ENCODE measurements around the gene POGK. TPM values are rescaled to one million over a fixed set of nuclear protein-coding genes. Genes with fewer than 3 reads are reported as not detected.
A peak's percentile ranks its signal among the peaks of the same experiment; 100 is the strongest.

POGK gene
- total RNA-seq, result 19.1 TPM
- 10 to 100 TPM; 11.9 to 18.4 (median 13.2) TPM for polyA plus RNA-seq

- Histone ChIP-seq H3K27me3 (ENCODE audit: control insufficient read depth, insufficient read depth, low read length) (no peaks in the 10 kb centered on the region), H3K9me3 (ENCODE audit: control insufficient read depth in 2 of 2, low read length in 2 of 2) (no peaks in the 10 kb centered on the region), H3K4me1 (ENCODE audit: control insufficient read depth, insufficient read depth, low read length, poor library complexity, severe bottlenecking) (peaks cover 29% of the 10 kb centered on the region), H3K36me3 (ENCODE audit: control insufficient read depth, insufficient read depth, low read length) (peaks cover 27% of the 10 kb centered on the region), H3K4me3 (ENCODE audit: low read depth, low read length) (peak within 1 kb of the TSS; percentile 88), H3K27ac (ENCODE audit: insufficient read depth, low read length, poor library complexity, severe bottlenecking) (peak within 1 kb of the TSS; percentile 79)
- H3K9me3 Mint-ChIP-seq, result peaks cover 0 to 2% (median 0%) of the 10 kb centered on the region in 7 donors
- ATAC-seq (ENCODE audit: low read depth in 2 of 2) (peak; percentile 89 to 92), DNase-seq (peak; percentile 75 to 91 (median 79))
- H3K4me3 Mint-ChIP-seq, result peak within 1 kb of the TSS; percentile 90 to 94 (median 92)
- peak within 1 kb of the TSS; percentile 93 to 97 (median 96) for H3K27ac Mint-ChIP-seq
- peaks cover 22 to 54% (median 26%) of the 10 kb centered on the region in 4 donors for H3K4me1 Mint-ChIP-seq
- peaks cover 18% of the 10 kb centered on the region for H3K36me3 Mint-ChIP-seq
- peaks cover 13% of the 10 kb centered on the region for H3K27me3 Mint-ChIP-seq
Measured at GRCh38 chr1:166838766-166839599, at the start of gene POGK. POGK (plus strand) TSS chr1:166839475; CDS start chr1:166840957, 1,482 bp downstream.

GRCh38 chr1:166796620-166797236 is 42.5 kb upstream of the POGK start:
- no peak overlapping the region for H3K27ac Mint-ChIP-seq
- no peak overlapping the region for H3K27ac ChIP-seq (ENCODE audit: insufficient read depth, low read length, poor library complexity, severe bottlenecking)

GRCh38 chr1:166808952-166809351 is 30.3 kb upstream of the POGK start:
- H3K27me3 Mint-ChIP-seq, result peaks cover 29% of the 10 kb centered on the region
- H3K4me1 ChIP-seq (ENCODE audit: control insufficient read depth, insufficient read depth, low read length, poor library complexity, severe bottlenecking), result no peaks in the 10 kb centered on the region
- H3K4me1 Mint-ChIP-seq, result peaks cover 0 to 2% (median 0%) of the 10 kb centered on the region in 4 donors
- no peaks in the 10 kb centered on the region for H3K9me3 ChIP-seq (ENCODE audit: control insufficient read depth in 2 of 2, low read length in 2 of 2)
- peaks cover 0 to 2% (median 0%) of the 10 kb centered on the region in 7 donors for H3K9me3 Mint-ChIP-seq
- no peak overlapping the region for H3K27ac Mint-ChIP-seq
- peaks cover 3% of the 10 kb centered on the region for H3K27me3 ChIP-seq (ENCODE audit: control insufficient read depth, insufficient read depth, low read length)
- peak in 1 of 3 donors; percentile 15 for DNase-seq
- no peak for ATAC-seq (ENCODE audit: low read depth in 2 of 2)
- no peak overlapping the region for H3K4me3 ChIP-seq (ENCODE audit: low read depth, low read length)
- H3K36me3 ChIP-seq (ENCODE audit: control insufficient read depth, insufficient read depth, low read length), result no peaks in the 10 kb centered on the region
- no peak overlapping the region for H3K27ac ChIP-seq (ENCODE audit: insufficient read depth, low read length, poor library complexity, severe bottlenecking)
- no peak overlapping the region for H3K4me3 Mint-ChIP-seq
- no peaks in the 10 kb centered on the region for H3K36me3 Mint-ChIP-seq

More at GRCh38 chr1:166796620-166797236, 42.5 kb upstream of the POGK start:
- no peaks in the 10 kb centered on the region for H3K9me3 ChIP-seq (ENCODE audit: control insufficient read depth in 2 of 2, low read length in 2 of 2)
- no peak overlapping the region for H3K4me3 ChIP-seq (ENCODE audit: low read depth, low read length)
- no peaks in the 10 kb centered on the region for H3K4me1 ChIP-seq (ENCODE audit: control insufficient read depth, insufficient read depth, low read length, poor library complexity, severe bottlenecking)
- ATAC-seq (ENCODE audit: low read depth in 2 of 2), result no peak
- no peaks in the 10 kb centered on the region for H3K36me3 Mint-ChIP-seq
- H3K4me1 Mint-ChIP-seq, result no peaks in the 10 kb centered on the region
- no peak overlapping the region for H3K4me3 Mint-ChIP-seq
- H3K27me3 ChIP-seq (ENCODE audit: control insufficient read depth, insufficient read depth, low read length), result no peaks in the 10 kb centered on the region
- H3K36me3 ChIP-seq (ENCODE audit: control insufficient read depth, insufficient read depth, low read length), result no peaks in the 10 kb centered on the region
- H3K9me3 Mint-ChIP-seq, result peaks cover 0 to 4% (median 0%) of the 10 kb centered on the region in 7 donors
- DNase-seq, result no peak
- peaks cover 24% of the 10 kb centered on the region for H3K27me3 Mint-ChIP-seq

GRCh38 chr1:166811691-166812090 is 27.6 kb upstream of the POGK start:
- no peak overlapping the region for H3K4me3 Mint-ChIP-seq
- no peak overlapping the region for H3K4me3 ChIP-seq (ENCODE audit: low read depth, low read length)
- no peaks in the 10 kb centered on the region for H3K4me1 ChIP-seq (ENCODE audit: control insufficient read depth, insufficient read depth, low read length, poor library complexity, severe bottlenecking)
- no peak overlapping the region for H3K27ac Mint-ChIP-seq
- peaks cover 29% of the 10 kb centered on the region for H3K27me3 Mint-ChIP-seq
- DNase-seq, result no peak
- no peaks in the 10 kb centered on the region for H3K36me3 Mint-ChIP-seq
- no peaks in the 10 kb centered on the region for H3K36me3 ChIP-seq (ENCODE audit: control insufficient read depth, insufficient read depth, low read length)
- no peaks in the 10 kb centered on the region for H3K9me3 ChIP-seq (ENCODE audit: control insufficient read depth in 2 of 2, low read length in 2 of 2)
- peaks cover 3% of the 10 kb centered on the region for H3K27me3 ChIP-seq (ENCODE audit: control insufficient read depth, insufficient read depth, low read length)
- H3K4me1 Mint-ChIP-seq, result peaks cover 0 to 2% (median 0%) of the 10 kb centered on the region in 4 donors
- peaks cover 0 to 2% (median 0%) of the 10 kb centered on the region in 7 donors for H3K9me3 Mint-ChIP-seq
- ATAC-seq (ENCODE audit: low read depth in 2 of 2), result no peak
- no peak overlapping the region for H3K27ac ChIP-seq (ENCODE audit: insufficient read depth, low read length, poor library complexity, severe bottlenecking)

GRCh38 chr1:166813508-166814223 is 25.6 kb upstream of the POGK start:
- ATAC-seq (ENCODE audit: low read depth in 2 of 2), result no peak
- no peak overlapping the region for H3K4me3 ChIP-seq (ENCODE audit: low read depth, low read length)
- H3K27ac Mint-ChIP-seq, result no peak overlapping the region

GRCh38 chr1:166814611-166815010 is 24.7 kb upstream of the POGK start:
- Mint-ChIP-seq H3K27ac (no peak overlapping the region), H3K36me3 (no peaks in the 10 kb centered on the region), H3K4me1 (peaks cover 0 to 2% (median 0%) of the 10 kb centered on the region in 4 donors), H3K4me3 (no peak overlapping the region), H3K9me3 (peaks cover 0 to 8% (median 4%) of the 10 kb centered on the region in 7 donors), H3K27me3 (peaks cover 21% of the 10 kb centered on the region)
- Histone ChIP-seq H3K27me3 (ENCODE audit: control insufficient read depth, insufficient read depth, low read length) (peaks cover 3% of the 10 kb centered on the region), H3K9me3 (ENCODE audit: control insufficient read depth in 2 of 2, low read length in 2 of 2) (no peaks in the 10 kb centered on the region), H3K4me3 (ENCODE audit: low read depth, low read length) (no peak overlapping the region), H3K36me3 (ENCODE audit: control insufficient read depth, insufficient read depth, low read length) (no peaks in the 10 kb centered on the region), H3K27ac (ENCODE audit: insufficient read depth, low read length, poor library complexity, severe bottlenecking) (no peak overlapping the region), H3K4me1 (ENCODE audit: control insufficient read depth, insufficient read depth, low read length, poor library complexity, severe bottlenecking) (no peaks in the 10 kb centered on the region)
- ATAC-seq (ENCODE audit: low read depth in 2 of 2), result no peak
- DNase-seq, result no peak

More at GRCh38 chr1:166813508-166814223, 25.6 kb upstream of the POGK start:
- no peak for DNase-seq
- H3K27me3 ChIP-seq (ENCODE audit: control insufficient read depth, insufficient read depth, low read length), result peaks cover 3% of the 10 kb centered on the region
- H3K36me3 ChIP-seq (ENCODE audit: control insufficient read depth, insufficient read depth, low read length), result no peaks in the 10 kb centered on the region
- no peaks in the 10 kb centered on the region for H3K4me1 ChIP-seq (ENCODE audit: control insufficient read depth, insufficient read depth, low read length, poor library complexity, severe bottlenecking)
- Mint-ChIP-seq H3K27me3 (peaks cover 22% of the 10 kb centered on the region), H3K36me3 (no peaks in the 10 kb centered on the region), H3K9me3 (peaks cover 0 to 4% (median 0%) of the 10 kb centered on the region in 7 donors), H3K4me1 (peaks cover 0 to 2% (median 0%) of the 10 kb centered on the region in 4 donors), H3K4me3 (no peak overlapping the region)
- no peak overlapping the region for H3K27ac ChIP-seq (ENCODE audit: insufficient read depth, low read length, poor library complexity, severe bottlenecking)
- H3K9me3 ChIP-seq (ENCODE audit: control insufficient read depth in 2 of 2, low read length in 2 of 2), result no peaks in the 10 kb centered on the region

GRCh38 chr1:166819974-166820373 is 19.3 kb upstream of the POGK start:
- peaks cover 3% of the 10 kb centered on the region for H3K36me3 Mint-ChIP-seq
- H3K9me3 Mint-ChIP-seq, result peaks cover 0 to 18% (median 6%) of the 10 kb centered on the region in 7 donors
- DNase-seq, result no peak
- no peak overlapping the region for H3K4me3 Mint-ChIP-seq
- Histone ChIP-seq H3K36me3 (ENCODE audit: control insufficient read depth, insufficient read depth, low read length) (no peaks in the 10 kb centered on the region), H3K27me3 (ENCODE audit: control insufficient read depth, insufficient read depth, low read length) (peaks cover 3% of the 10 kb centered on the region), H3K4me3 (ENCODE audit: low read depth, low read length) (no peak overlapping the region), H3K9me3 (ENCODE audit: control insufficient read depth in 2 of 2, low read length in 2 of 2) (no peaks in the 10 kb centered on the region), H3K4me1 (ENCODE audit: control insufficient read depth, insufficient read depth, low read length, poor library complexity, severe bottlenecking) (no peaks in the 10 kb centered on the region), H3K27ac (ENCODE audit: insufficient read depth, low read length, poor library complexity, severe bottlenecking) (no peak overlapping the region)
- H3K27me3 Mint-ChIP-seq, result peaks cover 14% of the 10 kb centered on the region
- ATAC-seq (ENCODE audit: low read depth in 2 of 2), result no peak
- peaks cover 0 to 2% (median 0%) of the 10 kb centered on the region in 4 donors for H3K4me1 Mint-ChIP-seq
- no peak overlapping the region for H3K27ac Mint-ChIP-seq

Measured in CD4-positive, CD25-positive, alpha-beta regulatory T cell (primary cell).